K562 (cell line): ENCODE data around the gene SEC22C. TPM values are rescaled to one million over a fixed set of nuclear protein-coding genes. Genes with fewer than 3 reads are reported as not detected.

ENCODE experiments used
- DEAF1 ChIP-seq: fragments of 450-650 bp; formaldehyde crosslinking; IDR thresholded peaks from 2 replicates; pipeline ENCODE4 v1.4.0; 2020; ENCODE audit warnings: mild to moderate bottlenecking, moderate library complexity
- EP400 ChIP-seq: fragments of 450-650 bp; IDR thresholded peaks from 2 replicates; pipeline ENCODE4 v1.6.1; 2017; ENCODE audit warnings: antibody characterized with exemption, mild to moderate bottlenecking, moderate library complexity
- LARP7 ChIP-seq: fragments of 450-650 bp; IDR thresholded peaks from 2 replicates; pipeline ENCODE4 v1.6.1; 2016
- MAZ ChIP-seq, 2 experiments: fragments of 450-650 bp in 1 of 2; sonication (generic) in 1 of 2; formaldehyde crosslinking; IDR thresholded peaks in 1 of 2; conservative IDR thresholded peaks in 1 of 2; 2 replicates each; pipeline versions ENCODE4 v1.4.0 to v1.5.0; 2020; ENCODE audit warnings: mild to moderate bottlenecking in 1 of 2, missing genetic modification reagents in 1 of 2
- PRMT5 ChIP-seq: sonication (generic); formaldehyde crosslinking; IDR thresholded peaks from 2 replicates; pipeline ENCODE4 v1.5.0; 2020; ENCODE audit warnings: missing genetic modification reagents
- TCFL5 ChIP-seq: fragments of 250-450 bp; sonication (Bioruptor Pico); conservative IDR thresholded peaks from 2 replicates; pipeline ENCODE4 v1.6.1; 2021; ENCODE audit warnings: mild to moderate bottlenecking, moderate library complexity, matching md5 sums
- XRCC4 ChIP-seq: IDR thresholded peaks from one replicate; pipeline ENCODE4 v1.6.1; 2011; ENCODE audit not compliant: insufficient read depth, insufficient read length; ENCODE audit errors: extremely low read depth
- ZNF551 ChIP-seq: fragments of 250-450 bp; sonication (Bioruptor Pico); IDR thresholded peaks from 2 replicates; pipeline ENCODE4 v1.5.0; 2021; ENCODE audit warnings: mild to moderate bottlenecking, moderate library complexity
- polyA plus RNA-seq, 8 experiments: library from polyadenylated mRNA; depleted of rRNA in 4 of 8; stranded (reverse) in 5 of 8; unstranded in 3 of 8; fragments of >200 nt; fragmentation: Nextera tagmentation in 2 of 8; fragmentation: Illumina TruSeq in 1 of 8; extraction: Ambion mirVana in 2 of 8; extraction: Trizol in 1 of 8; gene quantifications; 2 replicates each; pipeline versions ENCODE4 v1.2.1 to v1.2.3, GENCODE V29; 2011 to 2014; ENCODE audit warnings: inconsistent platforms in 1 of 8, missing spikeins in 1 of 8
- total RNA-seq, 7 experiments: library from RNA; depleted of rRNA in 6 of 7; stranded (reverse); fragments of >200 nt in 6 of 7; fragmentation: Illumina TruSeq in 2 of 7; extraction: Trizol in 2 of 7; gene quantifications; 2 replicates each; pipeline versions ENCODE4 v1.2.1 to v1.2.3, GENCODE V29; 2011 to 2021; ENCODE audit warnings: low replicate concordance in 1 of 7

Gene SEC22C
- total and polyA plus RNA-seq, 9 of the 15 experiments (the other 6 are each of a cell fraction or from before 2014, with no cell fraction given) = 35.6 to 68.4 (median 50.7) TPM

- 0 out of 2 replicates have a peak, but pooled peaks have one; percentile 27 for TF ChIP-seq DEAF1
- TF ChIP-seq PRMT5 (CRISPR knock-in tag) = no peak
- TF ChIP-seq ZNF551 (CRISPR knock-in tag) = no peak
- no peak for TF ChIP-seq XRCC4
- peak in 1 of 2 experiments; percentile 46; a peak in 2 of 4 replicates for TF ChIP-seq MAZ (CRISPR knock-in tag; conservative IDR thresholded peaks at IDR 0.05 in 1 of 2, IDR thresholded peaks at IDR 0.05 in 1 of 2)
- no peak for TF ChIP-seq EP400
- TF ChIP-seq TCFL5 (CRISPR knock-in tag) = no peak
- no peak for TF ChIP-seq LARP7
Measured at GRCh38 chr3:42535981-42536784, 45.6 kb downstream of the SEC22C start (continued).
